ENCODE measurements around the gene NOP53. TPM values are rescaled to one million over a fixed set of nuclear protein-coding genes. Genes with fewer than 3 reads are reported as not detected.
A peak's percentile ranks its signal among the peaks of the same experiment; 100 is the strongest.

NOP53 gene
- total RNA-seq, 6 donors from 2014 or later: 261 to 432 (median 282) TPM

- DNase-seq (peak; percentile 38 to 44), ATAC-seq (ENCODE audit: low FRiP score in 2 of 2) (peak; percentile 56 to 61)
- H3K4me1 ChIP-seq: peaks cover 0 to 6% (median 0%) of the 10 kb centered on the region in 4 donors
- no peaks in the 10 kb centered on the region for H3K27me3 ChIP-seq
- TF ChIP-seq POLR2AphosphoS5 (IDR thresholded peaks at IDR 0.05) (no peak), EP300 (IDR thresholded peaks at IDR 0.05) (no peak), POLR2A (IDR thresholded peaks at IDR 0.05) (no peak), CTCF (IDR thresholded peaks at IDR 0.05) (peak; percentile 66 to 83 (median 70))
- H3K9me3 ChIP-seq: no peaks in the 10 kb centered on the region
- 66% methylated on average over 8 to 9 of the region's 9 CpGs for WGBS, 2 donors
- no peak overlapping the region for H3K27ac ChIP-seq
- no peak overlapping the region for H3K4me3 ChIP-seq
- H3K36me3 ChIP-seq: peaks cover 20 to 76% (median 54%) of the 10 kb centered on the region in 4 donors
Observed at GRCh38 chr19:47699360-47699917, 45.9 kb upstream of the NOP53 start.

GRCh38 chr19:47700934-47701716 is 44.2 kb upstream of the NOP53 start:
- no peak for ATAC-seq (ENCODE audit: low FRiP score in 2 of 2)
- Histone ChIP-seq H3K4me3 (no peak overlapping the region), H3K4me1 (peaks cover 0 to 6% (median 0%) of the 10 kb centered on the region in 4 donors), H3K36me3 (peaks cover 20 to 62% (median 46%) of the 10 kb centered on the region in 4 donors), H3K27me3 (no peaks in the 10 kb centered on the region), H3K9me3 (no peaks in the 10 kb centered on the region), H3K27ac (no peak overlapping the region)
- peak in 1 of 2 donors; percentile 75 for DNase-seq
- no peak for TF ChIP-seq EP300 (IDR thresholded peaks at IDR 0.05)
- no peak for TF ChIP-seq CTCF (IDR thresholded peaks at IDR 0.05)
- TF ChIP-seq POLR2AphosphoS5 (IDR thresholded peaks at IDR 0.05): no peak
- no peak for TF ChIP-seq POLR2A (IDR thresholded peaks at IDR 0.05)
- 93 to 94% methylated on average over 32 to 39 of the region's 43 CpGs for WGBS, 2 donors

GRCh38 chr19:47701717-47702552 is 43.4 kb upstream of the NOP53 start:
- Histone ChIP-seq H3K4me1 (peaks cover 0 to 6% (median 0%) of the 10 kb centered on the region in 4 donors), H3K9me3 (no peaks in the 10 kb centered on the region), H3K36me3 (peaks cover 20 to 57% (median 42%) of the 10 kb centered on the region in 4 donors), H3K27ac (no peak overlapping the region), H3K27me3 (no peaks in the 10 kb centered on the region), H3K4me3 (no peak overlapping the region)
- peak in 1 of 2 donors; percentile 81 for DNase-seq
- WGBS, 2 donors: 92 to 95% methylated on average over 42 to 57 of the region's 91 CpGs
- no peak for TF ChIP-seq POLR2AphosphoS5 (IDR thresholded peaks at IDR 0.05)
- TF ChIP-seq EP300 (IDR thresholded peaks at IDR 0.05): no peak
- no peak for TF ChIP-seq CTCF (IDR thresholded peaks at IDR 0.05)
- TF ChIP-seq POLR2A (IDR thresholded peaks at IDR 0.05): no peak
- no peak for ATAC-seq (ENCODE audit: low FRiP score in 2 of 2)

- no peak for DNase-seq
- Histone ChIP-seq H3K27me3 (no peaks in the 10 kb centered on the region), H3K9me3 (no peaks in the 10 kb centered on the region), H3K27ac (no peak overlapping the region), H3K4me1 (peaks cover 0 to 5% (median 0%) of the 10 kb centered on the region in 4 donors), H3K36me3 (peaks cover 20 to 57% (median 42%) of the 10 kb centered on the region in 4 donors), H3K4me3 (no peak overlapping the region)
- WGBS, 2 donors: 72 to 83% methylated on average over 10 to 18 of the region's 18 CpGs
- ATAC-seq (ENCODE audit: low FRiP score in 2 of 2): no peak
- TF ChIP-seq POLR2A (IDR thresholded peaks at IDR 0.05) (no peak), POLR2AphosphoS5 (IDR thresholded peaks at IDR 0.05) (no peak), CTCF (IDR thresholded peaks at IDR 0.05) (no peak), EP300 (IDR thresholded peaks at IDR 0.05) (no peak)
Observed at GRCh38 chr19:47702671-47703070, 42.7 kb upstream of the NOP53 start.
